Peyer's patch (tissue), 4 donors: ENCODE data around the gene ADRB2. TPM values are rescaled to one million over a fixed set of nuclear protein-coding genes. Genes with fewer than 3 reads are reported as not detected.

Experiments used
- DNase-seq, 3 donors: peaks; one replicate each; pipeline ENCODE4 v3.0.0-alpha.2; 2017 to 2019
- H3K27ac ChIP-seq, 4 donors: fragments of 200-600 bp; sonication (generic); one replicate each; pipeline ENCODE4 v1.5.1; 2016 to 2019
- H3K27me3 ChIP-seq, 2 donors: fragments of 200-600 bp; sonication (generic); one replicate each; pipeline ENCODE4 v1.5.1; 2019
- H3K36me3 ChIP-seq, 3 donors: fragments of 200-600 bp; sonication (generic); one replicate each; pipeline ENCODE4 v1.5.1; 2016 to 2019
- H3K4me1 ChIP-seq, 4 donors: fragments of 200-600 bp; sonication (generic); one replicate each; pipeline ENCODE4 v1.5.1; 2016 to 2019
- H3K4me3 ChIP-seq, 4 donors: fragments of 200-600 bp; sonication (generic); 1 replicate in 3 of 4; 2 replicates in 1 of 4; pipeline ENCODE4 v1.5.1; 2016 to 2019; ENCODE audit warnings: mild to moderate bottlenecking in 1 of 4
- H3K9me3 ChIP-seq, 4 donors: fragments of 200-600 bp; sonication (generic); one replicate each; pipeline ENCODE4 v1.5.1; 2016 to 2019; ENCODE audit warnings: mild to moderate bottlenecking in 1 of 4
- CTCF ChIP-seq, 6 experiments: fragments of 450-650 bp in 4 of 6; fragments of 200-600 bp in 2 of 6; sonication (generic) in 1 of 6; IDR thresholded peaks; one replicate each; pipeline ENCODE4 v1.5.1; 2017 to 2019; ENCODE audit warnings: antibody characterized with exemption in 6 of 6, mild to moderate bottlenecking in 3 of 6, moderate library complexity in 1 of 6
- POLR2A ChIP-seq, 2 donors: fragments of 450-650 bp; IDR thresholded peaks; one replicate each; pipeline ENCODE4 v1.5.1; 2017; ENCODE audit warnings: antibody characterized with exemption in 2 of 2, mild to moderate bottlenecking in 2 of 2, moderate library complexity in 2 of 2
- total RNA-seq, 4 donors: library from RNA; depleted of rRNA; stranded (reverse); fragments of >200 nt; gene quantifications; one replicate each; pipeline ENCODE4 v1.1.0, GENCODE V29; 2016

Gene ADRB2
- total RNA-seq, 4 donors from 2014 or later, result 0.53 to 7.4 (median 1.7) TPM

GRCh38 chr5:148785223-148785622 lies 41.2 kb upstream of the ADRB2 start:
- Histone ChIP-seq H3K27ac (no peak overlapping the region), H3K4me1 (no peaks in the 10 kb centered on the region), H3K9me3 (no peaks in the 10 kb centered on the region), H3K36me3 (no peaks in the 10 kb centered on the region), H3K27me3 (no peaks in the 10 kb centered on the region), H3K4me3 (no peak overlapping the region)
- DNase-seq, result no peak
- TF ChIP-seq CTCF (IDR thresholded peaks at IDR 0.05) (no peak), POLR2A (IDR thresholded peaks at IDR 0.05) (no peak)

- H3K4me1 ChIP-seq, result no peaks in the 10 kb centered on the region
- no peak overlapping the region for H3K4me3 ChIP-seq
- no peaks in the 10 kb centered on the region for H3K9me3 ChIP-seq
- TF ChIP-seq CTCF (IDR thresholded peaks at IDR 0.05) (no peak), POLR2A (IDR thresholded peaks at IDR 0.05) (no peak)
- no peaks in the 10 kb centered on the region for H3K36me3 ChIP-seq
- H3K27me3 ChIP-seq, result no peaks in the 10 kb centered on the region
- no peak for DNase-seq
- no peak overlapping the region for H3K27ac ChIP-seq
Measured at GRCh38 chr5:148786456-148786855, 40.0 kb upstream of the ADRB2 start.

- no peak overlapping the region for H3K4me3 ChIP-seq
- no peaks in the 10 kb centered on the region for H3K9me3 ChIP-seq
- DNase-seq, result no peak
- H3K4me1 ChIP-seq, result no peaks in the 10 kb centered on the region
- no peaks in the 10 kb centered on the region for H3K36me3 ChIP-seq
- no peak overlapping the region for H3K27ac ChIP-seq
- no peak for TF ChIP-seq POLR2A (IDR thresholded peaks at IDR 0.05)
- no peak for TF ChIP-seq CTCF (IDR thresholded peaks at IDR 0.05)
- H3K27me3 ChIP-seq, result no peaks in the 10 kb centered on the region
Measured at GRCh38 chr5:148788636-148789035, 37.8 kb upstream of the ADRB2 start.

- Histone ChIP-seq H3K27ac (no peak overlapping the region), H3K27me3 (no peaks in the 10 kb centered on the region), H3K36me3 (no peaks in the 10 kb centered on the region), H3K9me3 (no peaks in the 10 kb centered on the region), H3K4me1 (no peaks in the 10 kb centered on the region), H3K4me3 (no peak overlapping the region)
- no peak for TF ChIP-seq POLR2A (IDR thresholded peaks at IDR 0.05)
- TF ChIP-seq CTCF (IDR thresholded peaks at IDR 0.05), result no peak
- no peak for DNase-seq
Measured at GRCh38 chr5:148790545-148791333, 35.7 kb upstream of the ADRB2 start.

- no peaks in the 10 kb centered on the region for H3K36me3 ChIP-seq
- no peak overlapping the region for H3K27ac ChIP-seq
- no peaks in the 10 kb centered on the region for H3K4me1 ChIP-seq
- TF ChIP-seq POLR2A (IDR thresholded peaks at IDR 0.05), result no peak
- no peak for TF ChIP-seq CTCF (IDR thresholded peaks at IDR 0.05)
- H3K9me3 ChIP-seq, result no peaks in the 10 kb centered on the region
- no peak overlapping the region for H3K4me3 ChIP-seq
- no peaks in the 10 kb centered on the region for H3K27me3 ChIP-seq
- no peak for DNase-seq
Measured at GRCh38 chr5:148791334-148791667, 35.1 kb upstream of the ADRB2 start.
